ENCODE measurements around the gene ATG9A. TPM values are rescaled to one million over a fixed set of nuclear protein-coding genes. Genes with fewer than 3 reads are reported as not detected.

Gene ATG9A
- total and polyA plus RNA-seq, 2 donors (not counting 1 experiment from before 2014, with no cell fraction given) = 41.8 to 65.5 TPM

- Mint-ChIP-seq H3K27me3 (no peaks in the 10 kb centered on the region), H3K4me1 (peaks cover 22% of the 10 kb centered on the region), H3K4me3 (no peak overlapping the region), H3K9me3 (ENCODE audit: insufficient read depth) (no peaks in the 10 kb centered on the region), H3K27ac (no peak overlapping the region)
- POLR2A ChIA-PET = interaction anchor here (0.5 kb wide), 1 partner anchor 26 kb away, joined by 4 read pairs; no protein-coding TSS in a partner anchor
- Histone ChIP-seq H3K79me2 (ENCODE audit: control insufficient read depth, insufficient read depth, low read length) (peaks cover 12% of the 10 kb centered on the region), H3K27me3 (replicated peaks in 1 of 4; ENCODE audit: control extremely low read depth in 1 of 4, control insufficient read depth in 3 of 4, insufficient read depth in 4 of 4, low read length in 3 of 4) (no peaks in the 10 kb centered on the region), H3K9me3 (ENCODE audit: control extremely low read depth in 1 of 3, control insufficient read depth in 2 of 3, insufficient read depth in 1 of 3, low read length in 2 of 3) (no peaks in the 10 kb centered on the region), H3K36me3 (replicated peaks in 1 of 2; ENCODE audit: control extremely low read depth in 1 of 2, control insufficient read depth in 1 of 2, extremely low read depth in 1 of 2, insufficient read depth in 2 of 2, low read length in 1 of 2) (peaks cover 11 to 63% of the 10 kb centered on the region in 2 experiments), H3K9ac (ENCODE audit: low read length) (no peak overlapping the region), H2AFZ (ENCODE audit: insufficient read depth, low read depth, low read length, poor library complexity, severe bottlenecking) (no peak overlapping the region), H3K4me1 (ENCODE audit: control insufficient read depth in 2 of 2, insufficient read depth in 2 of 2, low read length in 2 of 2) (peaks cover 17 to 21% of the 10 kb centered on the region in 2 donors), H3K27ac (ENCODE audit: low read length in 2 of 2) (no peak overlapping the region), H3K4me3 (ENCODE audit: control extremely low read depth in 1 of 5, extremely low read depth in 1 of 5, insufficient read depth in 1 of 5, low read depth in 2 of 5, low read length in 4 of 5) (no peak overlapping the region), H4K20me1 (ENCODE audit: control insufficient read depth, insufficient read depth, low read length, poor library complexity, severe bottlenecking) (peaks cover 64% of the 10 kb centered on the region), H3K4me2 (replicated peaks; ENCODE audit: low read depth, low read length, poor library complexity, severe bottlenecking) (no peak overlapping the region)
- 97% methylated on average over 15 of the region's 16 CpGs for WGBS (ENCODE audit: insufficient coverage)
- ATAC-seq (ENCODE audit: low read depth) = no peak
- no peak for TF ChIP-seq EZH2 (IDR thresholded peaks at IDR 0.05; ENCODE audit: borderline replicate concordance, insufficient read depth, low read depth, low read length, poor library complexity, severe bottlenecking)
- no peak for TF ChIP-seq CTCF (IDR thresholded peaks at IDR 0.05)
- CTCF ChIA-PET = interaction anchor here (0.8 kb wide), 1 partner anchor 11 kb away, joined by 5 read pairs; no protein-coding TSS in a partner anchor
- no peak for DNase-seq
- intact Hi-C loops (cut with micrococcal nuclease) = no loop called here
These were observed 7.4 kb downstream of the ATG9A start for GRCh38 chr2:219221957-219222518.

- H3K79me2 ChIP-seq (ENCODE audit: control insufficient read depth, insufficient read depth, low read length) = peaks cover 8% of the 10 kb centered on the region
- no peak overlapping the region for H3K27ac ChIP-seq (ENCODE audit: low read length in 2 of 2)
- no peaks in the 10 kb centered on the region for H3K27me3 Mint-ChIP-seq
- H3K4me2 ChIP-seq (replicated peaks; ENCODE audit: low read depth, low read length, poor library complexity, severe bottlenecking) = no peak overlapping the region
- POLR2A ChIA-PET = no interaction called here
- no peaks in the 10 kb centered on the region for H3K9me3 Mint-ChIP-seq (ENCODE audit: insufficient read depth)
- no peaks in the 10 kb centered on the region for H3K27me3 ChIP-seq (replicated peaks in 1 of 4; ENCODE audit: control extremely low read depth in 1 of 4, control insufficient read depth in 3 of 4, insufficient read depth in 4 of 4, low read length in 3 of 4)
- ATAC-seq (ENCODE audit: low read depth) = no peak
- H3K4me3 ChIP-seq (ENCODE audit: control extremely low read depth in 1 of 5, extremely low read depth in 1 of 5, insufficient read depth in 1 of 5, low read depth in 2 of 5, low read length in 4 of 5) = no peak overlapping the region
- DNase-seq = no peak
- peaks cover 9 to 57% of the 10 kb centered on the region in 2 experiments for H3K36me3 ChIP-seq (replicated peaks in 1 of 2; ENCODE audit: control extremely low read depth in 1 of 2, control insufficient read depth in 1 of 2, extremely low read depth in 1 of 2, insufficient read depth in 2 of 2, low read length in 1 of 2)
- H4K20me1 ChIP-seq (ENCODE audit: control insufficient read depth, insufficient read depth, low read length, poor library complexity, severe bottlenecking) = peaks cover 54% of the 10 kb centered on the region
- no peak overlapping the region for H2AFZ ChIP-seq (ENCODE audit: insufficient read depth, low read depth, low read length, poor library complexity, severe bottlenecking)
- CTCF ChIA-PET = no interaction called here
- peaks cover 20% of the 10 kb centered on the region for H3K4me1 Mint-ChIP-seq
- peaks cover 17 to 21% of the 10 kb centered on the region in 2 donors for H3K4me1 ChIP-seq (ENCODE audit: control insufficient read depth in 2 of 2, insufficient read depth in 2 of 2, low read length in 2 of 2)
- TF ChIP-seq EZH2 (IDR thresholded peaks at IDR 0.05; ENCODE audit: borderline replicate concordance, insufficient read depth, low read depth, low read length, poor library complexity, severe bottlenecking) = no peak
- no peak for TF ChIP-seq CTCF (IDR thresholded peaks at IDR 0.05)
- no peak overlapping the region for H3K4me3 Mint-ChIP-seq
- H3K27ac Mint-ChIP-seq = no peak overlapping the region
- H3K9me3 ChIP-seq (ENCODE audit: control extremely low read depth in 1 of 3, control insufficient read depth in 2 of 3, insufficient read depth in 1 of 3, low read length in 2 of 3) = no peaks in the 10 kb centered on the region
- 97% methylated on average over 9 of the region's 19 CpGs for WGBS (ENCODE audit: insufficient coverage)
- intact Hi-C loops (cut with micrococcal nuclease) = no loop called here
- H3K9ac ChIP-seq (ENCODE audit: low read length) = no peak overlapping the region
These were observed 8.6 kb downstream of the ATG9A start for GRCh38 chr2:219220652-219221402.
